Stimulated activated CD4-positive, alpha-beta T cell treated with anti-CD3 and anti-CD28 coated beads, Interleukin-4, amount 100 ng/mL, for 4 hours (primary cell): ENCODE data around the gene NRXN2.

Source experiments
- DNase-seq, 2 experiments: peaks; one replicate each; pipeline ENCODE4 v3.0.0-alpha.2; 2020

The NRXN2 gene

DNA sequence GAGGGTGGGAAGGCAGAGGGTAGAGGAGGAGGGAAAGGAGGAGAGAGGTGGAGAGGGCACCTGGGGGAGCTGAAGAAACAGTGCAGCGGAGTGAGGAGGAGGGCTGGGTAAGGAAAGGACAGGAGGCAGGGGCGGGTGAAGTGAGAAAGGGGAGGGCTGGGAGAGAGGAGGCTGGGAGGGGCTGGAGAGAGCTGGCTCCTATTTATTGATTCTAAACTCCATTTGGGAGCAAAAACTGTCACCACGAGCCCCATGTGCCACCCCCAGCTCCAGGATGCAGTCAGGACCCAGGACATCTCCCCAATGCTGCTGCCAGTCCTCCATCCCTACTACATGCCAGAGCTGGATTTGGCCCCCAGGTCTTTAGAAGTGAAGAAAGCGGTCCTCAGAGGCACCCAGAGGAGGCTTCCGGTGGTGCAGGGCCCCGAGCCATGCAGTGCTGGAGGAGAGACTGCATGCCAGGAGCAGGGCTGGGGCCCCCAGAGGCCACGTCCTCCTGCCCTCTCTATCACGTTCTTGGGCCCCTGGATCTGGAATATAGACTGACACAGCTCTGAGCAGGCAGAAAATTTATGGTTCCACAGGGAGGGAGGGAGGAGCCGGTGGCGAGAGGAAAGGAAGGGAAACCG is 78.2 kb downstream of the NRXN2 start:
- no peak for DNase-seq

DNA sequence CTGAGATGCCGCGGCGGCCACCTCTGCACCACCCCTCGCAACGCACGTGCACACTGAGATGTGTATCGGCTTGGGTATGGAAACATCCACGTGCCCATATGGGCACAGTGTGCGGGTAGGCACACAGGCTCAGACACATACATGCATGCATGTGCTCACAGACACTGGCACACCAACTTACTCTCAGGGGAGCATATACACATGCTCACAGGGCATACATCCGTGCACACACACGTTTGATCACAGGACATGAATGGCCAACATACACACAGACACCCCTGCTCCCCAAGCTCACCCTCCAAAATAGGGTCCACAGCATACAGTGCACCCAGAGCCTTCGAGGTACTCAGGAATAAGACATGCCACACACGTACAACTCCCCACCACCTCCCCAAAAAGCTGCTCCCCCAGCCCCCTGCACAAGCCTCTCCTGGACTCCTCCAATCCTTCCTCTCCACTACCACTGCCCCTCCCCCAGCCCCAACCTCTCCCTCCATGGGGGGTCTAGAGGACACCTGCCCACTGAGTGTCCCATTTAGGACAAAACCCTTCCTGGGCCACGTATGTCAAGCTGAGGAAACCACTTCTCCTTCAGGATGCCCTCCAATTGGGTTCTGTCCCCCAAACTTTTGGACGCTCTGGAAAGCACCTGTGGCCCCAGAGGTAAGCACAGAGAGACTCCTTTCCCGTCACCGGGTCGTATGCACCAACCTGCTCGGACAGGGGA is 78.9 kb downstream of the NRXN2 start:
- DNase-seq: no peak

DNA sequence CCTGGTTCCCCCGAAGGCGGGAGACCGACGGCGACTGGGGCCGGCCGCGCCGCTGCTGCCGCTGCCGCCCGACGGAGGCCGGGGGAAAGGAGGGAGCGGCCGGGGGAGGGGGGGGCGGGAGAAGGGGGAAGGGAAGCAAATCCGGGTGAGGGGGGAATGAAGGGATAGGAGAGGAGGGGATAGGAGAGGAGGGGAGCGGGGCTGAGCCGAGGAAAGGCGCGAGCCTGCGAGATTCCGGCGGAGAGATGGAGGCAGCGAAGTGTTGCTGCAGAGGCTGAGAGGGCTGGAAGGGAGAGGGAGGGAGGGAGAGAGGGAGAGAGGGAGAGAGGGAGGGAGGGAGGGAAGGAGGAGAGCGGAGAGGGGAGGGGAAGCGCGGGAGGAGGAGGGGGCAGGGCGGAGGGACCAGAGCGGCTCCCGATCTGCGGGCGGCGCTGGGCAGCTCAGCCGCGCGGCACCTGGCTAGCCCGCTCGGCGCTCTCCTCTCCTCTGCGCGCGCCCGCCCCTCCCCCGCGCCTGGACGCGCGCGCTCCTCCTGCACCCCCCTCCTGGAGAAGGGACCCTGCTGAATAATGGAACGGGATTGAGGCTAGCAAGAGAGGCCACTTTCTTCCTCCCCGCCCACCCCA is 79.6 kb downstream of the NRXN2 start:
- DNase-seq: no peak

DNA sequence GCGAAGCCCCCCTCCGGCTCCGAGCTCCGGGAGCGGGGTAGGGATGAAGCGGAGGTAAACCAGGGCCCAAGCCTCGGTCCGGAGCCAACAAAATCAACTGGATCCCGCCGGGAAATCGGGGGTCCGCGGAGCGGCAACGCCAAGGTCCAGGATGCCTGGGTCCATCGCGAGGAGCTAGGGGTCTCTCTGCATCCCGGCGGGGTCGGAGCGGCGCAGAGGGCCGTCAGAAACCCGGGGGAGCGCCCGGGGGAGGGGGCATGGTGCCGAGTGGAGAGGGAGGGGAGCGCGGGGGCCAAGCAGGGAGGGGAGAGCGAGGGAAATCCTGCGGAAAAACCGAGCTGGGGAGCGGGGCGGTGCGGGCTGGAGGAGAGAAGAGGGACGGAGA is 80.1 kb downstream of the NRXN2 start:
- no peak for DNase-seq

DNA sequence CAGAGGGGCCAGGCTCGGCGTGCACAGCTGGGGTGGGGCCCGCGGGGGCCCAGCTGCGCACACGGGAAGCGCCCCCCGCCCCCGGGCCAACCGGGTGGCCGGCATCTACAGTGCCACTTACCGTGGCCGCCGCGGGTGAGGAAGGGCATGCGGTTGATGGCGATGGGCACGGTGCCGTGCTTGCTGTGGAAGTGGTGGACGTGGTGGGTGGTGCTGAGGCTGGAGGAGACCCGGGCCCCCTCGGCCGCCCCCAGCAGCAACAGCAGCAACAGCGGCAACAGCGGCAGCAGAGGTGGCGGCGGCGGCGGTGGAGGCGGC is 80.6 kb downstream of the NRXN2 start:
- no peak for DNase-seq

DNA sequence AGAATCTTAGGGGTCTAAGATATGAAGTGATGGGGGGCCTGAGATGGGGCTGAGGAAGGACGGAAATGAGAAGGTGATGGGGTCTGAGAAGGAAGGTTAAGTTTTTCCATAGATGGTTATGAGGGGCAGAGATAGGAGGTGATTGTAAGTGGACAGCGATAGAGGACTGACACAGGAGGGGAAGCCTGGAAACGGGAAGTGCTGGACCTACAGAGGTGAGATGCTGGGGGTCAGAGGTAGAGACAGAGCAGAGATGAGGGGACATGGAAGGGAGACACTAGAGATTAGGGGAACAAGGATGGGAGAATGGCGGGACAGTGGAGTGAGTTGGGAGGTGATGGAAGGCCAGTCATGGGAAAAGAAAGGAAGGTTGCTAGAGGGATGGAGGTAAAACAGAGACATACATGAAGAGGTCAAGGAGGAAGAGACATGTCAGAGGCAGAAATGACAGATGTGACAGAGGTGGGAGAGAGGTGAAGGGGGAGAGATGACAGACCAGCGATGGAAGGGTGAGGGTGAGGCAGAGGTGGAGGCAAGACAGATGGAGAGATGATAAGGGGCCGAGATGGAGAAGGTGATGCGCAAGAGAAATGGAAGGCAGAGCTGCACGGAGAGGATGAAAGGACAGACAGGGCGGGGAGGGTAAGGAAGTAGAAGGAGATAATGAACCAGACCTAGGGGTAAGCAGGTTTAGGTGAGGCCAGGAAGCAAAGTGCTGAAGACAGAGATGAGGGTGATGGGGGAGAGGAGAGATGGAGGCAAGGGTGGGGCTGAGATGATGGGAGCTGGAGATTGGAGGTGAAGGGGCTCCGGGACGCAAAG is 81.2 kb downstream of the NRXN2 start:
- no peak for DNase-seq

DNA sequence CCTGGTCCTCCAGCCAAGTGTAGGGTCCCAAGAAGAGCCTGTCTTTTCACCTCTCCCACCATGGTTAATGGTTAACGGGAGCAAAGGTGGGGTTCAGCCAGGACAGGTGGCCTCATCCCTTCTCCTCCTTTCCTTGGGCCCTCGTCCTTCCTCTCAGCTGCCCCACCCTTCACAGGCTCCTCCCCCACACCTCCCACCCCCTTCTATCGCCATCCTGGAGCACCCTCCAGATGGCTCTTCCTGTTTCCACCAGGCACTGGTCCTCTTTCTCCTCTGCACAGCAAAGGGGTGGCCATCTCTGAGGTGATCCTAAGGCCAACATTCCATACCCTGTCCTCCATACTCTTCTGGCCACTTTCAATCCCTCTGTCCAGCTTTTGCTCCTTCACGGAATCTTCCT is 83.1 kb downstream of the NRXN2 start:
- DNase-seq: no peak

DNA sequence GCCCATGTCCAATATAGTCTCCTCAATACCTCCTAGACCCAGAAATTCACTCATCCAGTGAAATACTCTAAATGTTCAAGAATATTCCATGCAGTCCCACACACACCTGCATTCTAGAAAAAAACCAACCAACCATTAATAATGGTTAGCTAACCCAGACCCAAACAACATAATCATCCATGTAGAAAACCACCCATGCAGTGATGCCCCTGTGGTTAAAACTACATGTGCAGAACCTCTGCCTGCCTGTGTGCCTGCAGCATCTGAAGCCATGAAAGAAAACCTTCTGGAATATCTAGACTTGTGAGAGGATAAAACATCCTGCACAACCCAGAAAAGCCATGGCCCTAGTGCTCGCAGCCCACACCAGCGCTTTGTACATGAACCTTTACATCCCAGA is 84.2 kb downstream of the NRXN2 start:
- no peak for DNase-seq

DNA sequence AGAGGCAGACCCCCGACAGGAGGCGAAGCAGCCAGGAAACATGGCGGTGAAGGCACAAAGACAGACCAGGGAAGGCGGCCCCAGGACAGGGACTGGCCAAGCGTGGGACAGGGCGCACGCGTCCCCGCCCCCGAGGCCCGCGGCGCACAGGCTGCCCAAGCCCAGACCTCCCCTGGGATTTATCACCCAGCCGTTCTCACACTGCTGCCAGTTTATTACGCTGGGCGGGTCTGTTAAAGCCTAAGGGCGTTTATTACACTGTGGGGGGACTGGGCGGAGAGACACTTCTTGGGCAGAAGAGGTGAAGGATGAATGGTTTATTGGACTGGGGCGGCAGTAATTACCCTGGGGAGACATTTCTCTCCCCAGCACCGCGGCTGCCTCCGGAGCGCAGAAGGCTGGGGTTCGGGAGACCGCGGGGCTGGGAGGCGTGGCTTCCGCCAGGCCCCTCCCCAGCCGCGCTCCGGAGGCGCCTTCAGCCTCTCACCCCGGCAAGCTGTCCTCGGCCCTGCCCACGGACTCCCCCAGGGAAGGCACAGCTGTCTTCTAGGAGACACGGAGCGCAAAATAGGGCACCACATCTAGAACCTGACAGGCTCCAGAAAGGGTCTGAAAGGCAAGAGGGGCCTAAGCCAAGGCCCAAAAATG is 84.9 kb downstream of the NRXN2 start:
- DNase-seq: no peak

DNA sequence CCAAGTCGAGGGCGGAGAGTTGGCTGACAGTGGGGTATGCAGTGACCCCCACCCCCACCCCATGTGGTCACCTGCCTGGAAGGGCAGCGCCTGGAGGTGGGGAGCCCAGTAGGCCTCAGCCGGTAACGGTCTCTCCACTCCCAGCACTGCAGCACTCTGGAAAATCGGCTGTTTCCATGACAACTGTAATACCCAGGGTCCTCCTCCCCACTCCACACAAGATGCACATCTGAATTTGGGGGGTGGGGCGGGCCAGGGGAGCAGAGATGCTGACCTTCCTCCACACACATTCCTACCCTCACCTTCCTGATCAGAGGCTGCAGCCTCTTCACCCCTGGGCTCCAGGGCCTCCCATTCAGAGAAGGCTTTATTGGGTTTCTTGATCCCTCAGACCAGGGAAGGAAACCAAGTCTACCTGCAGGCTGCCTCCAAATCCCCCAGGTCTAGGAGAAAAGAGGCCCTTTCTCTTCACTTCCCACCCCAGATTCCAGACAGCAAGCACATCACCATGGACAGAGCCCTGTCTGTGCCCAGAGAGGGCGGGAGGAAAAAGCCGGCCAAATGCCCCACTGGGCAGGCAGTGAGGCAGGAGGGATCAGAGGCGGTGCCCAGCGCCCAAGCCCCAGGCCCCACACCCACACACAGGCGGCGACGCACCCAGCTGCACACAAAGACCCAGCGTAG is 85.5 kb downstream of the NRXN2 start:
- DNase-seq: no peak

DNA sequence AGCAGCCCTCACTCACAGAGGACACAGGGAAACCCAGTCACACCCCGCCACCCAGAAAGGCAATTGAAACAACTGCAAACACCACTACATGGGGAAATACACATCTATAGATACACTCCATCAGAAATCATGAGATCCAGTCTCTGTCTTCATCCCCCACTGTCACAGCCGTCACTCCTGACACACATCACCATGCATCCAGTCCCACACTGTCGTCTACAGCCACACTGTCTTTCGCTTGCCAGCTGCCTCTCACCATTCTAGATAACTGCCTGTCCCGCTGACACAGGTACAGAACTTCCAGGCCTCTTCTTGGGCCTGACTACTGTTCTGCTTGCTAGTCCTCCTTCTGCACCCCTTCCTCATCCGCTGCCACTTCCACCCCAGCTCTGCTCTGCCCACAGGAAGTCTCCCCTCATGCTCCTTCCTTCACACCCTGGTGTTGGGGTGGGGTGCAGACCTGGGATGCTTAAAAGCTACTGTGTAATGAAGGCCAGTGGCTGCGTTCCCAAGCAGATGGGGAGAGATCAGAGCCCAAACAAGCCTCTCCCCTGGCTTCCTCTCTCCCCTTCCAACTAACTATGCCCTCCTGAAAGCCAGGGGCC is 89.3 kb downstream of the NRXN2 start:
- no peak for DNase-seq

DNA sequence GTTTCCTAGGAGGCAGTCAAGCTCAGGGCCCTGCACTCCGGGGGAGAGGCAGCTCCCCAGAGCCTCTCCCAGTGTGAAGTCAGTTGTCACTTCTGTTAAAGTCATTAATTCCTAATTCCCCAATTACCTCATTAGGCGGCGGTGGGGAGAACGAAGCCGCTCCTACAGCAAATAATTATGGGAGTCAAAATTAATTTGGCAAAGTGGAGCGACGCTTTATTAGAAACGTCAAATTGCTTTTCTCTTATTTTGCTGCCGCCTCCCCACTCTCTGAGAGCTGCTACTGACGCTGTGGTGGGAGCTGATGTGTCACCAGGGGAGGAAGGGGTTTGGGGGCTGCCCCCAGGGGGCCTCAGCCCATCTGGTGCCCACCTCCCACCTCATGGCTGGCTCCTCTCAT is 90.3 kb downstream of the NRXN2 start:
- no peak for DNase-seq

DNA sequence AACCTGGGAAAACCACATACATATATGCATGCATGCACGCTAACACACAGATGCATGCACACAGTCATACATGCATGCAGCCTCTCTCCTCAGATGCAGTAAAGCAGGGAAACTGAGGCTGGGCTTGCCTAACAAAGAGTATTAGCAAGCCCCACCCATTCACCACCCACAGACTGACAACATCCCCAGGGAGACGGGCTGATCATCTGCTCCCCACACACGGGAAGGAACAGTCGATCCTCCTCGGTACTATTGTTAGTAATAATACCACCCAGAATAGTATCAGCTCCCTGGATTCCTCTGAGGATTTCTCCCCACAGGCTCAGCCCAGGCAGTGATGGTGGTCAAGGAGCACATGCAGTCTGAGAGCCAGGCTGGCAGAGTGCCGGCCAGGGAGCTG is 90.8 kb downstream of the NRXN2 start:
- DNase-seq: no peak

DNA sequence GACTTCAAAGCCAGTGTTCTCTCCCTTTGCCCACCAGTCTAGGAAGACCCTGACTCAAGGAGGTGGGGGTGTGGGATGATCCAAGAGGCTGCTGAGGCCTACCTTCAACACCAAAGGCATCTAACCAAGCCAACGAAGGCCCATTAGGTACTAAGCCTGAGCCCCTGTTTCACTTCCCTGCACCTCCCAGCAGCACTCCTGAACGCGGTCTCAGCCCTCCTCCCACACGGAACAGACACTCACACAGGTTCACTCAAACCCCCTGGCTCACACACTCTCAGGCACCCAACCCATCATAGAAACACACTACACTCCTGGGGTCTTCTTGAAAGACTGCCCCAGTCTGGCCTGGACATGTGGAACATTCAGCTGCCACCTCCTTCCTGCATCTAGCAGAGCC is 91.3 kb downstream of the NRXN2 start:
- no peak for DNase-seq

DNA sequence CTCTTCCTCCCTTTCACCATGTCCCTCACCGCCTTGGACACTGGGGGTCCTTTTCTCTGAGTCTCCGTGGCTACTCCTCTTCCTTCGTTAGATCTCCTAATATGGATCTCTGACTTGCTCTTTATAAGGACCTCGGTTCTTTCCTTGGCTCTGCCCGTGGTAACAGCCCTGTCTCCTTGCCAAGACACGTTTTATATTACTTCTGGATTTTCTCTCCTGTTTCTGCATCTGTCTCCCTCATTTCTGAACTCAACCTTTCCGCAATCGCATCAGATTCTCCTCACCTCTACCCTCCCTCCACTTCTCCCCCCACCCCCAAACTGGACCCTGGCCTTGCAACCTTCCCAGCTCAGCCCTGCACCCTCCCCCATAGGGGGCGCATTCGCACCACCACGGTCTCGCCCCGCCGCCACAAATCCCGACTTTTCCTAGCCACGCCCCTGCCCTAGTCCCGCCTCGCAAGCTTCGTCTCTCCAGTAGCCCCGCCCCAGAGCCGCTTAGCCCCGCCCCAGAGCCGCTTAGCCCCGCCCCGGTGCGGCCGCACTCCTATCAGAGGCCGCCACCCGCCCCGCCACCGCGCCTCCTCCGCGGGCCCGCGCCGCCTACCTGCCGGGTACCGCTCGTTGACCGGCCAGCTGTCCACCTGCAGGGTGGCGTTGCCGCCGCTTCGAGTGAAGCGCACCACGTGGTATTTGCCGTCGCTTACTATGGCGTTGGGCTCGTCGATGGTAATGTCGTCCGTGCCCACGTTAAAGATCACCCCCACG is 93.0 kb downstream of the NRXN2 start:
- no peak for DNase-seq

DNA sequence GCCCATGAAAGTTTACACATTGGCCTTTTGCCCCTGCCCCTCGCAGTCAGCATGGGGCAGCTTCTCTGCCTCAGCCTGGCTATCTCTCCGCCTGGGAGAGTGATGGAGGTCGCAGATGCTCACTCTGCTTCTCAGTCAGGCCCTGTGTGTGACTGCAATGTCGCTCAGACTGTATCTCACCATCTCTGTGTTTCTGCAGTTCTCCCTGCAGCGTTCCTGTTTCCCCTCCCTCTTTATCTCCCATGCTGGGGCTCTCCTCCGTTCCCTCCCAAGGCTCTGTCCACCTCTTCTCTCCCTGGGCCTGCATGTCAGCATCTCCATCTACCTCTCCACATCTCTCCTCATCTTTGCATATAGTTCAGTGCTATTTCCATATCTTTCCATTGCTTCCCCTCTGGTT is 93.9 kb downstream of the NRXN2 start:
- DNase-seq: no peak

DNA sequence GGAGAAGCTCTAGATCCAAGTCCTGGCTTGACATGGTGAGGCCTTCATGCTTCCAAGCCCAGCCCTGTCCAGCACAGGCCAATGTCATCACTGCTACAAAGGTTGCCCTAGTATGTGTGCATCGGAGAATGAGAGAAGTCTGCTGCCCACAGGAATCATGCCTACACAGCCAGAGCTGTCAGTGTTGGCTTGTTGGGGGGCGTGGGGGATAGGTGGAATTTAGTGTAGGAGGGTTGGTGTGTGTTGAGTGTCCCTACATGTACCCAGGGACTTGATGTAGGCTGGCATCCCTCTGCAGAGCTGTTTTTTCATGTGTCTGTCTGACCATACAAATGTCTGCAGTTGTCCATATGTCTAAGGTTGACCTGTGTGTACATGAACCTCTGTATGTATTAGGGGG is 94.4 kb downstream of the NRXN2 start:
- no peak for DNase-seq

DNA sequence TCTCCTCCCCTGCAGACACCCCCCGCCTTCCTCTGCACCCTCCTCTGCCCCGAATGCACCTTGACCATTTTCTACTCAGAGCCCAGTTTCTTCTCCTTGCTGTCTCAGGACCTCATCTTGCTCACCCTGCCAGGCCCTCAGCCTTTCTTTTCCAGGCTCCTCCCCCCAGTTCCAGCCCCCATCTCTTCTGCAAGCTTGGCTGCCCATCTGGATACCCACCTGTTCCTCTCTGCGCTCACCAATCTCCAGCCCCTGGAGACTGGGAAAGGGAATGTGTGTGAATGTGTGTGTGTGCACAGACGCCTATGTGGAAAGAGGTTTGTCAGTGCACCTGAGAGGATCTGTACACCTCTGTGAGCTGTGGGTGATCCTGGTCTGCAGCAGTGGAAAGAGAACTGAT is 95.6 kb downstream of the NRXN2 start:
- no peak for DNase-seq

DNA sequence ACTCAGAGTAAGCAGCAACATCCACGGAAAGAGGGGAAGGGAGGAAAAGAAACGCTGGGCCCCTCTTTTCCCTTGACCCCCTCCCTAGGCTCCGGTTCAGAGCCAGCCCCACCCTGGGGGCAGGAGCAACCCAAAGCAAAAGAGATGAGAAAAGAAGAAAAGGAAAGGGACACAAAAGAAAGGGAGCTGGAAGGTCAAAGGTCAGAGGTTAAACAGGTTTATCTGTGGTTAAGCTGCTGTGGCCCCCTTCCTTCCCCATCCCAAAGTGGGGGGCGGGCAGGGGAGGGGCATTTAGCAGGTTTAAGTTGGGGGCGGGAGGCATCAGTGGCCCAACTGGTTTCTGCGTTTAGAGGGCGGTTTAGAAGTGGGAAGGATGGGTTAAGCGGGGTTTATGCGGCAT is 96.4 kb downstream of the NRXN2 start:
- no peak for DNase-seq

DNA sequence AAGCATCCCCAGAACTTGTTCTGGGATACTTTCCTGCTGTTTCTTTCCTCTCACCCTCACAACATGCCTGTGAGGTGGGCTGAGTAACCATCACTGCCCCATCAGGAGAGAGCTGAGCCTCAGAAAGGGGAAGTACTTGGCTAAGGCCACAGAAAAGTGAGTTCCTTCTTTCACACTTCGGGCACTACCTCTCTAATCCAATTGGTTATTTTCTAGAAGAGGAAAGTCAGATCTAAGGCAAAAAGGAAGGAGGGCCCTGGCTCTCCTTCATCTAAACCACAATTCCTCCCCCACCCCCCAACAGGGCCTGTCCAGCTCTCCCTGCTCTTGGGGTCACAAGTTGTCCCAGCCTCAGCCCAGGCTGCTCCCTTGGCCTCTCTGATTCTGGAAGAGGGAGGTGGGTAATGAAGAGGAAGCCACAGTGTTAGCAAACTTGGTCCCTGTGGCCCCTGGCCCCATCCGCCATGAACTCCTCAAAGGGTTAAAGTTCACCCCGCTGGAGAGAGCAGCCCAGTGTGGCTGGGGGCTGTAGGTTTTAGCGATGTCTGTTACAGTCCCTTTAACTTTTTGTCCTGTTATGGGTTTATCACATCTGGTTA is 98.0 kb downstream of the NRXN2 start:
- no peak for DNase-seq

DNA sequence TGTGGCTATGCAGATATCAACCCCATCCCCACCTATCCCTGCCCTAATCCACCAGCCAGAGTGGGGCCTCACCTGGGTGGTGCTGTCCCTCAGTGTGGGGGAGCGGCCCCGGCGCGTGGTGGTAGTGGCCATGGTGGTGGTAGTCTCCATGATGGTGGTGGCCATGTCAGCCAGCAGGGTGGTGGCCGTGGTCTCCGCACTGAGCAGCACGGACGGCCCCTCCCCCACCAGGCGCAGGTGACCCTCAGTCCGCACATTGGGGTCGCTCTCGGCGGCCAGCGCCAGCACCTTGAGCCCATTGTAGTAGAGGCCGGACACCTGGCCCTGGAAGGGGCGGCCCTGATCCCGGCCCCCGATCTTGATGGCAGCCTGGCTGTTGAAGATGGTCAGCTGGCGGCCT is 100.3 kb downstream of the NRXN2 start:
- no peak for DNase-seq
